Activated CD4-positive, CD25-positive, alpha-beta regulatory T cell treated with anti-CD3 and anti-CD28 coated beads, Interleukin-2, amount 50 U/mL, for 72 hours (primary cell): ENCODE results near the gene P2RY8.
"Not testable (repeated sequence)": the region's sequence is repeated elsewhere in the genome, so short reads cannot be mapped to it uniquely, and the experiment has no call there.

Experiments
- DNase-seq: peaks from one replicate; pipeline ENCODE4 v3.0.0; 2021

P2RY8 gene

DNA sequence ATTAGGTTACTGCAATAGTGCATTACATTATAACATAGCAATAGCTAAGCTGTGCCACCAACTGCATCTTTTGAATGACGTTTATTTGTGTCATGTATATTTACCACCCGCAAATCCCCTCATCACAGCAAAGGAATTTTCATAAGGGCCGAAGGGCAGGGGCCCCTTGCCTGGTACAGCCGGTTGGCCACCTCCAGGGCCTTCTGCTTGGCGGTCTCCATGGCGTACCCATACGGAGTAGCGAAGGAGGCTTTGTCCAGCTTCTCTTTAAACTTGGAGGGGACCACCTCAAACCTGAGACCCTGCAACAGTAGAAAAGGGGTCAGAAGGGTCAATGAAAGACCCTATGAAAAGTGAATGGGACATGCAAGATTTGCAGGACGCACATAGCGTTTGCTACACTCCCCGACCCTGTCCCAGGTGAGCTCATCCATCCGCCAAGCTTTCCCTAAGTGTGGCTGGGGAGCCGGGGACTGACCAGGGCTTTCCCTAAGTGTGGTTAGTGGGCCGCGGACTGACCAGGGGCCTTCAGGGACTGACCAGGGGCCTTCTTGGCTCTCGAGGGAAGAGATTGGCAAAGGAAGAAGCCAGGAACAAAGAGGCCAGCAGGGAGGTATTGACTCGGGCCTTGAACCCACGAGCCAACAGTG is 94.8 kb downstream of the P2RY8 start:
- DNase-seq = no peak

DNA sequence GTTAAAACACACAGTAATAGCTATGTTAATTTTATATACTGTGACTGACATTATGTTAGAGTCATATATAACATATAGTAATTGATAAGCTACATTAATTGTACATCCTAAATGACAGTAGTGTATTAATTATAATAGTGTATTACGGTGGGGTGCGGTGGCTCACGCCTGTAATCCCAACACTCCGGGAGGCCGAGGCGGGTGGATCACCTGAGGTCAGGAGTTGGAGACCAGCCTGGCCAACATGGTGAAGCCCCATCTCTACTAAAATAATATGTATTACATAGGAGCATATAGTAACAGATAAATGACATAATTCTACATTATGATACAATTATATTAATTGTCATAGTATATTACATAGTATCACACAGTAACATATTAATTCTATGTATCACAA is 96.5 kb downstream of the P2RY8 start:
- DNase-seq = peak; percentile 13

- DNase-seq = no peak
These were observed 101.6 kb downstream of the P2RY8 start for GRCh38 chrX:1435241-1435895.

- no peak for DNase-seq
These were observed 102.1 kb downstream of the P2RY8 start for GRCh38 chrX:1434871-1435240.

DNA sequence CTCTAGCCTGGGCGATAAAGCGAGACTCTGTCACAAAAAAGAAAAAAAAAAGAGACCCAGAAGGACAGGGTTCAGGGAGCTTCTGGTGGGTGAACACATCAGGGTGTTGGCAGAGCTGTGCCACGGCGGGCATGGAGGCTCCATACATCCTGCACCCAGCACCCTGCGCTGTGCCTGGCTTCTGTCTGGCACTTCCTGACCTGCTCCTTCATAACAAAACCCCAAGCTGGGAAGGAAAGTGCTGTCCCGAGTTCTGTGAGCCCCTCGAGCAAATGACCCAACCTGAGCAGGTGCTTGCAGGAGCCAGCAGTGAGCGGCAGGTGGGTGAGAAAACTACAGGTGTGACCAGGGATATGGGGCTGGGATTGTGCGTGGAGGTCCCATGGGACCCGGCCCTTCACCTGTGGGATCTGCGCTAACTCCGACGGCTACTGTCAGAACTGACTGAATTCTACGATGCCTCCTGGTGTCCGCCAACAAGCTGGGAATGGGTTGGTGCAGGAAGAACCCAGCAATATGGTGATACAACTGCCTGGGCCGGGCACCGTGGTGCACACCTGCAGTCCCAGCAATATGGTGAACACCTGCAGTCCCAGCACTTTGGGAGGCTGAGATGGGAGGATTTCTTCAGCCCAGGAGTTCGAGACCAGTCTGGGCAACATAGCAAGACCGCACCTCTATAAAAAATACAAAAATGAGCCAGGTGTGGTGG is 103.2 kb downstream of the P2RY8 start:
- DNase-seq = no peak

GRCh38 chrX:1430451-1430850 is 106.5 kb downstream of the P2RY8 start:
- no peak for DNase-seq

DNA sequence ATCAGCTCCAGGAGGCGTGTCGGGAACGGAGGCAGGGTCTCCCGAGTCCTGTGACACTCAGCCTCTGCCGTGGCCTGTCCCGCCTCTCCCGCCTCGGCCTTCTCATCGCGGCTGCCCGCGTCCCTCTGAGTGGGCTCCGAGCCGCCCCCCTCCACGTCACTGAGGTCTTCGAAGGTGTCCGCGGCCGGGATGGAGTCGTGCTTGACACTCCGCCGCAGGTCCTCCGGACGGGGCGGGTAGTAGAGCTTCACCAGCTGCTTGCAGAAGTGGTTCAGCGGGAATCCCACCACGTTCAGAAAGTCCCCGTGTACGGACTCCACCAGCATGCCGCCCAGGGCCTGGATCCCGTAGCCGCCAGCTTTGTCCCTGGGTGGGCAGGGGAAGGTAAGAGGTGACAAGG is 109.2 kb downstream of the P2RY8 start:
- no peak for DNase-seq

DNA sequence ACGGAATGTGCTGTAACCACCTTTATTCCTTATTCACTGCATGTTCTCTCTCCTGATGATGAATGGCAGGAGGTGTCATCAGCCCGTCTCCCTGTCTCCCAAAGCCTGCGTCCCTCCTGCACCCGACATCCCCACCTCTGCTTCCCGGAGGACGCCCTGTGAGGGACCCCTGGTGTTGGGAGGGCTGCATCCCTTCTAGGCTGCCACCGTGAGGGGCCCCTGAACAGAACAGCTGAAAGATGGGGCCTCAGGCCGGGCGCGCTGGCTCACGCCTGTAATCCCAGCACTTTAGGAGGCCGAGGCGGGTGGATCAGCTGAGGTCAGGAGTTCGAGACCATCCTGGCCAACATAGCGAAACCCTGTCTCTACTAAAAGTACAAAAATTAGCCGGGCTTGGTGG is 110.7 kb downstream of the P2RY8 start:
- not testable (repeated sequence) for DNase-seq

DNA sequence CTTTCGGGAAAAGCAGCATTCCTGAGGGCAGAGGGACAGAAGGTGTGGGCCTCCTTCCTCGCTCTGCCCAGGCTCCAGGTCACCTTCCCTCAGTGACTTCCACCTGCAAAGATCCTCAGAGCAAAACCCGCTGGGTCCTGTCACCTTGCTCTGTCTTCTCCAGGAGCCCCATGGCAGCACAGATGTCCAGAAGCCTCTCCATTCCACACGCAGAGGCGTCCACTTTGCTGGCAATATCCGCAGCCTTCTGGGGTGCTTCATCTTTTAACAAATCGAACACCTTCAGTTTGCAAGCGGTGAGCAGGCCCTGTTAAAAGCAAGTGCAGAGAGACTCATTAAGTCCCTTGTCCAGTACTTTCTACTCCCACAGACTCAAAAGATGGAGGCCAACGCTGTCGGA is 111.6 kb downstream of the P2RY8 start:
- no peak for DNase-seq

GRCh38 chrX:1424147-1424851 is 112.7 kb downstream of the P2RY8 start:
- DNase-seq = no peak

DNA sequence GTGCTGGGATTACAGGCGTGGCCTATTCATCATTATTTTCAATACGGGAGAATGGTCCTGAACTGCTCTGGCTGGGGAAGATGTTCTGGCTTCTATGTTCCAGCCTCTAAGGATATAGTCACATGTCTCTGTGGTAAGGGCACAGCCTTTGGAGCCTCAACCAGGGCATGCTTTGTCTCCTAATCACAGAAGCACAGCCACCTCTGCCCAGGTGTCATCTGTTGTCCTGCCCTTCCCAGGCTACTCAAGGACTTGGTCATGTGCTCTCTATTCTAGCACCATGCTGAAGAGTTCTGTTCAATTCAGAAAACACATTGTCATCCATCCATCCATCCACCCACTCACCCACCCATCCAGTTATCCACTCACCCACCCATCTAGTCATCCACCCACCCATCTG is 113.8 kb downstream of the P2RY8 start:
- DNase-seq = no peak

DNA sequence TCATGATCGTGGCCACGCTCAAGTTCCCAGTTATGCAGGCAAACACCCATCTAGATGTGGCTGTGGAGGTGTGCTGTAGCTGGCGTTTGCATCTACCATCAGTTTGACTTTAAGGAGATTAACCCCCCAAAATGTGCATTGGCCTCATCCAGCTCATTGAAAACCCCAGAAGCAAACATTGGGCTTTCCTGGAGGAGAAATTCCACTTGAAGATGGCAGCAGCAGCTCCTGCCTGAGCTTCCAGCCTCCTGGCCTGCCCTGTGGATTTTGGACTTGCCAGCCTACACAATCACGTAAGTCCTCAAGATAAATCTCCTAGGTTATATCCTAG is 114.9 kb downstream of the P2RY8 start:
- no peak for DNase-seq

GRCh38 chrX:1421433-1422134 is 115.4 kb downstream of the P2RY8 start:
- no peak for DNase-seq

GRCh38 chrX:1420371-1420770 is 116.6 kb downstream of the P2RY8 start:
- DNase-seq = no peak

- peak; percentile 26 for DNase-seq
These were observed 117.2 kb downstream of the P2RY8 start for GRCh38 chrX:1419545-1420355.

- peak; percentile 30 for DNase-seq
These were observed 118.0 kb downstream of the P2RY8 start for GRCh38 chrX:1418901-1419544.

DNA sequence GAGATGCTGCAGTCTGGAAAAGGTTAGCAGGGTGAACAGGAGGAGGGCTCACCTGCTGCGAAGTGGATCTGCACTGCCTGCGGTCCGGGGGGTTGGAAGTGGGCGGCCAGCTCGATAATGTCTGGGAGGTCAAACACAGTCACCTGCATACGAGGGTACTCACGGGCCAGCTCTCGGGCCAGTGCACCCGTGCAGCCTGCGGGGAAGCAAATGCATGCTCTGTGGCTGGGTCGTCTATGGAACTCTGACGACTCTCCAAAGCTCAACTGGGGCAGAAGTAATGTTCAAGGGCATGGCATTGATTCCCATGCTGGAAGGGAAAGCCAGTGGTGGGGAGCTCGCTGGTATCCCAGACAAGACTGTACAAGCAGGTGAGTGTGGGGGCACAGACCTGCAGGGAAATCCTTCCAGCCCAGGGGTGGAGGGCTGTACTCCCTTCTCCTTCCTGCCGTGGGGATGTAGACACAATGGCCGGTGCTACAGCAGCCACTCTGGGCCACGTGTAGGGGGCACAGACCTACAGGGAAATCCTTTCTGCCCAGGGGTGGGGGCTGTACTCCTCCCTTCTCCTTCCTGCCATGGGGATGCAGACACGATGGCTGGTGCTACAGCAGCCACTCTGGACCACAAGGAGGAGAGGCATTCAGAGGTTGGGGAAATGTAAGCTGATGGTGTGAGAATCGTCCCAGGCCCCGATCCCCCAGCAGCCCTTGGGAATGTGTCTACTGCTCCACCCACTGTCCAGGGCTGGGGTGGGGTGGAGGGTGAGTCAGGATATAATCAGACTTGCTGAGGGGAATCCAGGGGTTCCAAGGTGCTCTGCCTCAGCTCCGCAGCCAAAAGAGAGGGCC is 118.8 kb downstream of the P2RY8 start:
- peak; percentile 25 for DNase-seq

DNA sequence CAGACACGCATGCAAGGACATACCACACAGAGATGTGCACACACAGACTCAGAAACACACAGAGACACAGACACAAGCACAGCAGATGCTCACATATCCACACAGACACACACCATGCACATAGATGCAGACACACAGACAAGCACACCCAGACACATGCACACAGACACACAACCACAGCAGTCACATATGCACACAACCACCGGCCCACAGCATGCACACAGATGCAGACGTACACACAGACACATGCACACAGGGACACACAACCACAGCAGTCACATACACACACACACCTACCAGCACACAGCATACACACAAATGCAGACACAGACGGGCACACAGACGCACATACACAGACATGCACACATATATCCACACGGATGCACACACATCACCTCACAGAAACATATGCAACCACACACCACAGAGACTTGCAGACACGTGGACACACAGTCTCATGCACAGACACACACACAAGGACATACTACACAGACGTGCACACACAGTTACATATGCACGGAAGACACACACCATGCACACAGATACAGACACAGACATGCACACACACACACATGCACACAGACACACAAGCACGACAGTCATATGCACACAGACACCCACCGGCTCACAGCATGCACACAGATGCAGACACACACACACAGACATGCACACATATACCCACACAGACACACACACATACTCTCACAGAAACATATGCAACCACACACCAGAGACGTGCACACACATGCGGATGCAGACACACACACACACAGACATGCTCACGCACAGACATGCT is 119.8 kb downstream of the P2RY8 start:
- DNase-seq = peak; percentile 18

GRCh38 chrX:1416327-1416784 is 120.6 kb downstream of the P2RY8 start:
- DNase-seq = peak; percentile 1
